ENCODE measurements around the gene RTL5.
"Not testable (repeated sequence)": the region's sequence is repeated elsewhere in the genome, so short reads cannot be mapped to it uniquely, and the experiment has no call there.

The RTL5 gene

DNA sequence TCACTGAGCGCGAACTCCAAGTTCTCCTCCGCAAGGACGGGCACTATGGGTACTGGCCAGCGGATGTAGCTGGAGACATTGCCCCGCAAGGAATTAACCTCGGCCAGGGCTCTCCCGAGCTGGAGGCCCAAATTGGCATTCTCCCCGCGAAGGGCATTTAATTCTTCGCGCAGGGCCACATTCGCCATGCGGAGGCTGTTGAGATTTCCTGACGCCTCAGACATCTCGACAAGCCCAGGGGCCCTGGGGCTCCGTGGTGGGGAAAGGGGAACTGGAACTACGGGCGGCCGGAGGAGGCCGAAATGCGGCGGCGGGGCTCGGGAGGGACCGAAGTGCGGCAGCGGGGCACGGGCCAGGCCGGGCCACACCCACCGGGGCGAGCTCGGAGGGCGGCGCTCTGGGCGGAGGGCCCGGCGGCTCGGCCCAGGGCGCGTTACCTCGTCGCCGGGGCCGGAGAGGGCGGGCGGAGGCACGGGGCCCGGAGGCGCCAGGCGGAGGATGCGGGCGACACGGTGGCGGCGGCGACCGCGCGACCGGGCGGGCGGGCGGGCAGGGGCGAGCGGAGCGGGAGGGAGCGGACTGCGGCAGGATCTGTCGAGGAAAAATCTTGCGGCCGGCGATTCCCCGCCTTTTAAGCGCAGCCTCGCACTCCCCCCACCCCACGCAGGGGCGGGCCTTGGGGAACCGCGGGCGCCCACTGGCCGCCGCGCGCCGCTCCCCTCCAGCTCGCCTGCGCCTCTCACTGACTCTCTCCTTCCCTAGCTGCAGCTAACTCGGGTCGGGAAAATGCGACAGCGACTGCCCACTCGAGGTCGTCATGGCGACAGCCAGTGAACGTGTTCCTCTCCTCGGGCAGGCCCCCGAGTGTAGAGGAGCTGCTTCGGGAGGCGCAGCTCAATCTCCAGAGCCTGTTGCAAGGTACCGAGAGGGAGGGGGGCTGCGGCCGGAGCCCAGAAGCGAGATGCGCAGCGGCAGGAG is at the start of gene RTL5:
Gene RTL5 (minus strand): TSS at position 599 of the 978 bp plus-strand sequence.
- peak; percentile 26 for DNase-seq (ENCODE audit: low read depth)

GRCh38 chrX:72180539-72180938 is 48.8 kb upstream of the RTL5 start:
- no peak for DNase-seq (ENCODE audit: low read depth)

- DNase-seq (ENCODE audit: low read depth) = no peak
These were observed 45.3 kb upstream of the RTL5 start for GRCh38 chrX:72176981-72177380.

GRCh38 chrX:72176289-72176688 is 44.6 kb upstream of the RTL5 start:
- not testable (repeated sequence) for DNase-seq (ENCODE audit: low read depth)

DNA sequence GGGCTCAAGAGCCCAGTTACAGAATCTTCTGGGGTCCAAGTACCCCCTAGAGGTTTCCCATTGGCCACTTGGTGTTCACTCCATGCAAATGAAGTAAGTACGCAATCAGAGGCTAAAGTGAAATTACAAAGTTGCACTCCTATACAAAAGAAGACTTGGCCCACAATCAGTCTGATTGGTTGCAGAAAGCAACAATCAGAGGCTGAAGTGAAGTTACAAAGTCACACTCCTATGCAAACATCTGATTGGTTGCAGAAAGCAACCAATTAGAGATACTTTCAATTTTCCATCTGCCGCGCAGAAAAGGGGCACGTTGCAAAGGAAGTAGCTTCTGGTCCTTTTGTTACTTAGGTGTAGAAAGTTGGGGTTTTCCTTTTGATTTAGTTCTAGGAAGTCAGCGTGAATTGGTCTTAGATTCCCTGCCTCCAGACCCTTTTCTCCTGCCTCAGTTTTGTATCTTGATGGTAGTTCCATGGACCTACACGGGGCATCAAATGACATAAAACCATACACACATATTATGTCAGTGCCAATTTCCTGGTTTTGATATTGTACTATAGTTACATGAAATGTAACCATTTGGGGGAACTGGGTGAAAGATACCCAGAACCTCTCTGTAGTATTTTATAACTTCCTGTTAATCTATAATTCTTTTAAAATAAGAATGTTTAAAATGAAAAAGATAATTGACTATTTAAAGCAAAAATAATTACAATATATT is 37.5 kb upstream of the RTL5 start:
- DNase-seq (ENCODE audit: low read depth) = no peak

- no peak for DNase-seq (ENCODE audit: low read depth)
These were observed 33.8 kb upstream of the RTL5 start for GRCh38 chrX:72165551-72165950.

DNA sequence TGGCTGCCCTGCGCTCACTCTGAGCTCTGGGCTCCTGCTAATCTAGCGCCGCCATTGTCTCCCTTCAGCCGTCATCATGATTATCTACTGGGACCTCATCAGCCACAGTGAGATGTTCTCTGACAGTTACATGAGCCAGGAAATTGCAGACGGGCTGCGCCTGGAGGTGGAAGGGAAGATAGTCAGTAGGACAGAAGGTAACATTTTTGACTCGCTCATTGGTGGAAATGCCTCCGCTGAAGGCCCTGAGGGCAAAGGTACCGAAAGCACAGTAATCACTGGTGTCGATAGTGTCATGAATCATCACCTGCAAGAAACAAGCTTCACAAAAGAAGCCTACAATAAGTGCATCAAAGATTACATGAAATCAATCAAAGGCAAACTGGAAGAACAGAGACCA is 28.1 kb upstream of the RTL5 start:
- DNase-seq (ENCODE audit: low read depth) = no peak

DNA sequence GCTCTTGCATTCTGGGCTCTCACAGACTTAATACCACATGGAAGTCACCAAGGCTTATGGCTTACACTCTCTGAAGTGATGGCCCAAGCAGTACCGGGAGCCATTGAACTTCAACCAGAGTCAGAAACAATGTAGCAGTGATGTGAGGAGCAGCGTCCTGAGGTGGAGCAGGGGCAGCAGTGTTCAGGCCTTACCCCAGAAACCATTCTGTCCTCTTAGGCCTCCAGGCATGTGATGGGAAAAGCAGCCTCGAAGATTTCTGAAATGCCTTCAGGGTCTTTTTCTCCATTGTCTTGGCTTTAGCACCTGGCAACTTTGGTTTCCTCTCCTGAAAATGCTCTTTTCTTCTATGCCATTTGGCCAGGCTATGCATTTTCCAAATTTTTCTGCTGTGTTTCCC is 27.1 kb upstream of the RTL5 start:
- DNase-seq (ENCODE audit: low read depth) = no peak

DNA sequence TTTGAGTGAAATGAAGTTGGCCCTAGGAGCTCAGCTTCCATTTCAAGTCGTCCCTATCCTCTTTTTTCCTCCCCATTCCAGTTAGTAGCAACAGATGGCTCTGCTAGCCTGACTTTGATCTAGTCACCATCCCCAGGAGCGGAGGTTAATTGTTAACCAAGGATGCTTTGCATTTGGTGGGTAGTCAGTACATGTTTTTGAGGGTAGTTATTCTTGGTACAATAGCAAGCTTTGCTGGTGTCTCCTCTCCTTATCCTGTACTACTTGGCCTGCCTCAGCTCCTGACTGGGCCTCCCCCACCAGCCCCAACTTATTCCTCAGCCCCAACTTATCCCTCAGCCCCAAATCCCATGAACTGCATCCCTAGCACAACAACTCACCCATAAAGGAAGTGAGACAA is 14.8 kb upstream of the RTL5 start:
- DNase-seq (ENCODE audit: low read depth) = no peak

DNA sequence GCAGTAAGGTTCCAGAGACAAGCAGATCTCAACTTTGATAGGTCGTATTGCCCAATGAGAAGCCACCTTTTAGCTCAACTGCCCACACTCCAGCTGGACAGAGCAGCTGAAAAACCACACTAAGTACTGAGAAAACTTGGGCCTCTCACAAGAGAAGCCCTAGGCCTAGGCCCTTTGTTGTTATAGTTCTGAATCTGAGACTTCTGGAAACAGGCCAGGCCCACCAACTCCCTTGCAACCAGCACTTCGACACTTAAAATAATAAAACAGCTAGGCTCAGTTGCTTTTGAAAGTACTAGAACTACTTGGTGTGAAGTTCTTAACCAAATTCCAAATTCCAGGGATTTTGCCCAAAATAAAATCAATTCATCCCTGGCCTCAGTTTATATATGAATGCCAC is 13.5 kb upstream of the RTL5 start:
- no peak for DNase-seq (ENCODE audit: low read depth)

- no peak for DNase-seq (ENCODE audit: low read depth)
These were observed 11.8 kb upstream of the RTL5 start for GRCh38 chrX:72143609-72143907.

GRCh38 chrX:72142794-72143608 is 11.3 kb upstream of the RTL5 start:
- DNase-seq (ENCODE audit: low read depth) = no peak

- DNase-seq (ENCODE audit: low read depth) = no peak
These were observed 10.5 kb upstream of the RTL5 start for GRCh38 chrX:72142094-72142793.

DNA sequence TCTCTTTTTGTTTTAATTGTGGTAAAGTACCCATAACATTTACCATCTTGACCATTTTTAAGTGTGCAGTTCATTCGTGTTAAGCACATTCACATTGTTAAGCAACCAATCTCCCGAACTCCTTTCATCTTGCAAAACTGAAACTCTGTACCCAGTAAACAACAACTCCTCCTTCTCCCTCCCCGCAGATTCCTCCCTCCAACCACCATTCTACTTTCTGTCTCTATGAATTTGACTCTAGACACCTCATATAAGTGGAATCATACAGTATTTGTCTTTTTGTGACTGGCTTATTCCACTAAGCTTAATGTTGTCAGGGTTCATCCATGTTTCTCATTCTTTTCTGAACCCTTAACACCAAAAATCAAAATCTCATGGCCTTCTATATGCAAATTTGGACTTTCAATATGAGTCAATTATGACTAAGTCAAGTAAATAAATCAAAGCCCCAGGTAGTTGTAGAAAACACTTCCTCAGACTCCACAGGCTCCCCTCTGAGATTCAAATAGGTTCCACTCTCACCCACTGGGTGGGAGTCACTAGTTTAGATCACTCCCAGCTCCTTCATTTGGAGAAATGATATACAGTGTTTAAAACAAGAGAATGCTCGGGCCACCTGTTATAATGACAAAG is 9.8 kb upstream of the RTL5 start:
- DNase-seq (ENCODE audit: low read depth) = no peak

- no peak for DNase-seq (ENCODE audit: low read depth)
These were observed 7.8 kb upstream of the RTL5 start for GRCh38 chrX:72139538-72139937.

- DNase-seq (ENCODE audit: low read depth) = no peak
These were observed 6.3 kb upstream of the RTL5 start for GRCh38 chrX:72137846-72138495.

DNA sequence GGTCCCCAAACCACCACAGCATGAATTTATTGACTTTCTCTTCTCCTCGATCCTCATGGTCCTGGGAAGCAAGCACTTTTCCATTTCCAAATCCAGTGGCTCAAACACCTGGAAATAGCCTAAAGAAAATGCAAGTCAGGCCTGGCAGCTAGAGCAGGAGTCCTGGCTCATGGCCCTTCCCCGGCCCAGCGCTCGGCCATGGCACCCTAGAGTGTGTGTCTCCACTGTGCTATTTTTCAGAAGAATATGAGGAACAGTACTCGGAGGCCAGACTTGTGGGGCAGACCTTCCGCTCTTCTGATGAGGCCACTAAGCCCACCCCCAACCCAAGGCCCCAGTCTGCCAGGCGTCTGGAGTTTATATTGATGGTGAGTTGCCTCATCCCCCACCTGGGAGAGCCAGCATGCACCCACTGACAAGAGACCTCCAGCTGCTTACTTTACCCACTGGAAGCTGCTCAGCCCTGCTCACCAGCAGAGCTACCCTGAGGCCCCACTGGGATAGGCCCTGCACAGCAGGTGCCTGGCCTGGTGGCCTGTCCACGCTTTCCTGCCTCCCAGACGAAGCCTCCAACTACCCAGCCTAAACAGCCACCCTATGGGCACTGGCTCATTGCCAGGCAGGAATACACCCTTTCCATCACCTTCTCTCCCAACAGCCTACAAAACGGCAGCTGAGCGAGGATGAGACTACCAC is 2.3 kb upstream of the RTL5 start:
- no peak for DNase-seq (ENCODE audit: low read depth)

GRCh38 chrX:72132456-72132855 is 741 bp upstream of the RTL5 start:
- no peak for DNase-seq (ENCODE audit: low read depth)

GRCh38 chrX:72130762-72131250 is 909 bp downstream of the RTL5 start:
- no peak for DNase-seq (ENCODE audit: low read depth)

DNA sequence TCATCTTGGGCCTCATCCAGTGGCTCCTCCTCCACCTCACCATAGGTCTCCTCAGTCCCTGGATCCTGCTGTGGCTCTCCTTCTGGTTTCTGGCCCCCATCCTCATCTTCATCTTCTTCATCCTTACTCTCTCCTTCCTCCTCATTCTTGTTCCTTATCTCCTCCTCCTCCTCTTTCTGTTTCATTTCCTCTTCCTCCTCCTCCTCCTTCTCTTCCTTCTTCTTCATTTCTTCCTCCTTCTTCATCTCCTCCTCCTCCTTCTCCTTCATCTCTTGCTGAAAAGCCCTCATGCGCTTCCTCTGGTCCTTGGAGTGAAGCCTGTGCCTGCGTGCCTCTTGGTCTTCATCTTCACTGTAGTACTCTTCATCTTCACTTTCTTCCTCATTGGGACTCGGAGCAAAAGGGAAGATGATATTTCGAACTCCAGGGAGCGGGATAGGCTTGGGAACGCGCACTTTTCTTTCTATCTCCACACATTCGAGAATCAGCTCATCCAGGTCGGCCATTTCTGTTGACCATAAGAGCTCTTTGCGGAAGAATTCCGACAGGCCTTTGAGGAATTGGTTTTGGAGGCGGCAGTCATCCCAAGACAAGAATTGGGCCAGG is 1.5 kb downstream of the RTL5 start:
- DNase-seq (ENCODE audit: low read depth) = no peak
